GM21717 (cell line): ENCODE measurements around the gene ICAM3.
"Not testable (repeated sequence)": the region's sequence is repeated elsewhere in the genome, so short reads cannot be mapped to it uniquely, and the experiment has no call there.

Experiments
- ATAC-seq: cut with Tn5 transposase; IDR thresholded peaks from one replicate; pipeline ENCODE4 v1.9.1; 2021; ENCODE audit warnings: mild to moderate bottlenecking, moderate library complexity; ENCODE audit not compliant: unreplicated experiment

Gene ICAM3

GRCh38 chr19:10339380-10339960 is at the start of gene ICAM3:
Gene ICAM3, minus strand, starts transcription at chr19:10339624. Its CDS starts 10 bp downstream, at chr19:10339614.
- ATAC-seq = peak; percentile 51

- ATAC-seq = no peak
Observed at GRCh38 chr19:10388957-10389356, 49.5 kb upstream of the ICAM3 start.

- ATAC-seq = no peak
Observed at GRCh38 chr19:10384580-10384979, 45.2 kb upstream of the ICAM3 start.

GRCh38 chr19:10383223-10383499 is 43.7 kb upstream of the ICAM3 start:
- not testable (repeated sequence) for ATAC-seq

- peak; percentile 78 for ATAC-seq
Observed at GRCh38 chr19:10380313-10381102, 41.1 kb upstream of the ICAM3 start, which contains the start of gene TYK2. Gene TYK2, minus strand, starts transcription at chr19:10380572. Its CDS starts 2,166 bp downstream, at chr19:10378406.

- ATAC-seq = peak; percentile 10
Observed at GRCh38 chr19:10379880-10380312, 40.5 kb upstream of the ICAM3 start.

- no peak for ATAC-seq
Observed at GRCh38 chr19:10378124-10378523, 38.7 kb upstream of the ICAM3 start.

GRCh38 chr19:10377140-10377640 is 37.8 kb upstream of the ICAM3 start:
- not testable (repeated sequence) for ATAC-seq

- ATAC-seq = no peak
Observed at GRCh38 chr19:10374931-10375330, 35.5 kb upstream of the ICAM3 start.

- ATAC-seq = no peak
Observed at GRCh38 chr19:10372690-10373089, 33.3 kb upstream of the ICAM3 start.

GRCh38 chr19:10368101-10368803 is 28.8 kb upstream of the ICAM3 start:
- ATAC-seq = no peak

- ATAC-seq = not testable (repeated sequence)
Observed at GRCh38 chr19:10366950-10367512, 27.6 kb upstream of the ICAM3 start.

- ATAC-seq = no peak
Observed at GRCh38 chr19:10365518-10365917, 26.1 kb upstream of the ICAM3 start.

- ATAC-seq = no peak
Observed at GRCh38 chr19:10364644-10365043, 25.2 kb upstream of the ICAM3 start.

GRCh38 chr19:10363789-10364281 is 24.4 kb upstream of the ICAM3 start:
- ATAC-seq = no peak

- no peak for ATAC-seq
Observed at GRCh38 chr19:10362259-10362658, 22.8 kb upstream of the ICAM3 start.

- ATAC-seq = no peak
Observed at GRCh38 chr19:10361569-10362011, 22.2 kb upstream of the ICAM3 start.

GRCh38 chr19:10356431-10356830 is 17.0 kb upstream of the ICAM3 start:
- ATAC-seq = no peak

- no peak for ATAC-seq
Observed at GRCh38 chr19:10353793-10354391, 14.5 kb upstream of the ICAM3 start.

GRCh38 chr19:10352764-10353671 is 13.6 kb upstream of the ICAM3 start:
- ATAC-seq = no peak
